GM21447 (cell line): ENCODE results near the gene ITGB2.

ENCODE experiments used
- ATAC-seq: cut with Tn5 transposase; IDR thresholded peaks from one replicate; pipeline ENCODE4 v1.9.1; 2021; ENCODE audit not compliant: unreplicated experiment

Gene ITGB2

DNA sequence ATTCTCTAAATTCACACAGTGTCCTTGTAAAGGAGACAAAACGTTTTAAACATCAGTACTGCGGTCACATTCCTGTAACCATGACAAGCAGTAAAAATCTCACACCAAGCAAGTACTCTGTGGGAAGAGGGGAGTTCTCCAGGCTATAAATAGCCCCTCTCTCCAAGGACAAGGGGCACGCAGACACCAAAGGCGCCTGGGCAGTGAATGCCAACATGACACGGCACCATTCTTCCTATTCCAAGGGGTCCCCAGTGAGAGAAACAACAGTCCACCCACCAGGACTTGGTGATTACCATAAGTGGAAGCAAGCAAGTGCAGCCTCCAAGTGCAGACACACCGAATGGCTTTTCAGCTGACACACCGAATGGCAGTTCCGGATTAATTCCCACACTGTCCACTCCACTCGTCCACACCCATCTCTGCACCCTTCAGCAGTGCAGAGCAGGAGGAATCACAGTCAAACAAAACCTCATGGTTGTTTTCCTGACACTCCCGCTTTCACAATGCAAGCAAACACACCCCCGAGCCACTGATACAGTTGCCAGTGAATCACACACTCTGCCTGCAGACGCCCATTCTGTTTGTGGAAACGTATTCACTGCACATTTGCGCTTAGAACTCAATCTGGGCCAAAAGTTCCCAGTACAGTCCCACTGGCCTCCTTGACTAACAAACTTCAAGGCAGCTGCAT lies 49.0 kb downstream of the ITGB2 start:
- ATAC-seq: no peak

DNA sequence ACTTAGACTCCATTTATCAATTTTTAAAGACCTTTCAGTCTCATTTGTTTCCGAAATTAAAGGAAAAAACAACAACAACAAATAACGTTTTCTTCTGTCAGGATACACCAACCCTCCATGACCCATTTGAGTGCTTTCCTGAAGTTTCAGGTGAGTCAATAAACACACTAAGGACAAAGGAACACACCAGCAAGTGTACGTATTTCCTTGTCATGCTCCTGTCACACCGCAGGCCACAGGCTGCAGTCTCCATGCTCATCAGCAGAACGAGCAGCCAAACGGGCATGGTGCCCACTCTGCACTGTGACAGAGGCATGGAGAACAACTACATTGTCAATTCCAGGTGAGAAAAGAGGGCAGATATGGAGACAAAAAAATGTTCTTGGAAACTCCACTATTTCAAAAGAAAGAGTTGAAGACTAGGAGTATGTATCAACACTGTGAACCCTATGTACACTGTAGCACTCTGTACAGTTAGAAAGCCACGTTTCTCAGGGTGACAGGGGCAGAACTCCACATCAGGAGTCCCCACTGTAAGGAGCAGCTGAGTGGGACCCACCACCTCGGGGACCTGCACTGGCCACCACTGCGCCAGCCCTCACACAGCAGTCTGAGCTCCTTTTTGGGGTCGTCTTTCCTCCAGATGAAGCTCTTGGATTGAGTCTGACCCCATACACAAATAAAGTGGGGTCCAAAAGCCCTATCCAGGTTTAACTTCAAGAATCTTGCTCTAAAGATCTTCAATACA lies 49.8 kb downstream of the ITGB2 start:
- ATAC-seq: no peak

DNA sequence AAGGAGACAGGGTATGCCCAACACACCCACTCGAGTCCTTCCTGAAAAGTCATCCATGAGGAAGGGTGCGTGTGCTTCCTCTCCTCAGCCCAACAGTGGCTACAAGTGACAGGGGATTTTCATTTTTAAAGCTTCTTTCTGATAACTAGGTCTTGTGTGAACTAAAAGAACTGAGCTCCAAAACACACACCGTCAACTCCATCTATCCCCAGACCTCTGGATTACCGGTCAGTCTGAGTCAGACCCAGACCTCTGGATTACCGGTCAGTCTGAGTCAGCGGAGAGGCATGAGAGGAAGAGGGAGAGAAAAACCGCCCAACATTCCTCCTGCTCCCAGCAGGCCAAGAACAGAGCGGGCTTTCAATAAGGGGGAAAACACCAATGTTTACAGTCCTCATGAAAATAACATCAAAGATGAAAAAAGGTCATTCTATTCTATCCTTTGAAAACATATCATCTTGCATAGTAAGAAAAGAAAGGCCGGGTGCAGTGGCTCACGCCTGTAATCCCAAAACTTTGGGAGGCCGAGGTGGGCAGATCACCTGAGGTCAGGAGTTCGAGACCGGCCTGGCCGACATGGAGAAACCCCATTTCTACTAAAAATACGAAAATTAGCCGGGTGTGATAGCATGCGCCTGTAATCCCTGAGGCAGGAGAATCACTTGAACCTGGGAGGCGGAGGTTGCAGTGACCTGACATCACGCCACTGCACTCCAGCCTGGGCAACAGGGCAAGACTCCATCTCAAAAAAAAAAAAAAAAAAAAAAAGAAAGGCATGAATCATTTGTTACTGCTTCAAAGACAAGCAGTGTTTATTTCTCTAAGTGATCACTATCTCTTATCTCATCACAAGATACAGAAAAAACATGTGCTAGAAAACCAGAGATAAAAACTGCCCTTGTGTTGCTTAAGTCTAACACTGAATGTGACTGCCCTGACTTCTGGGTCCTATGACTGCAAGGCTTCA lies 50.6 kb downstream of the ITGB2 start:
- no peak for ATAC-seq

DNA sequence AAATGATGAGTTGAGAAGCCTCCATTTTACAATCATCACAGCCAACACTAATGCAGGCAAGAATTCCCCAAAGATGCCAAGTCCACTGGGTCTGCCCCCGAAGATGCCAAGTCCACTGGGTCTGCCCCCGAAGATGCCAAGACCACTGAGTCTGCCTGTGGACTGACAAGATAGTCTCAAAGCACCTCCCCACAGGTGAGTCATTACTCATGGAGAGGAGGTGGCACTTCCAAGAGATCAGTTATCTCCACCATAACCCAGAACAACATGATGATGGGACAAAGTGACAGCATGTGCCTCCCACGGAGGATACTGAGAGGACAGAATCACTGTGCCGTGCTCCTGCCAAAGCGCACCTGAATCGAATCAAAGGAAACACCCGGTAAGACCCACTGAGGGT lies 52.0 kb downstream of the ITGB2 start:
- no peak for ATAC-seq

DNA sequence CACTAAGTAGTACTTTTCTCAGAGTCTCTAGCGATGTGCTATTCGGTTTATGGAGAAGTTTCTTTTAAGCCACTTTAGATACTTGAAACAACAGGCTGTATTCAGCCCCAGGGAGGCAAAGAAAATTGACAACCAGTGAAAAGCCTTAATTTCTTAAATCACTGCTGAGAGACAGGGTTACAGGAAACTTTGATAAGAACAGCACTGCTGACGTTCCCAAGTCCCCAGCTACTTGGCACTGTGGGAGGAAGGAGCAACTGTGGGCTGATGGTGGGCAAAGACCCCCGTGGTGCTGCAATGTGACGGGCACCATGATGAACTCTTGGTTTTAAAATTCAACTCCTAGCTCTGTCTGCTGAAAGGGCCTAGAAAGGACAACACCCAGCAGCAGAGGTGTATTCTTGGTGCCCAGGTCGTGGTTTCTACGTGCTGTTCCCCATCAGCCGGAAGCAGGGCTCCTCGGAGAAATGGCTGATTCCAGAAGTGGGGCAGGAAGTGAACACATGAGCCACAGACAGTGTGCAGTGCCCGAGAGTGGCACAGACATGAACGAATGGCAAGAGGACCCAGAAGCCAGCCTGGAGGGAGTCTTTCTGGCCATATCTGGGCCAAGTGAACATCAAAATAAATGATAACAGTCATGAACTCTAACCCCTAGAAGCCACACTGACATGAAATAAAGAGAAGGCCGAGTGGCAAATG lies 52.5 kb downstream of the ITGB2 start:
- ATAC-seq: no peak

DNA sequence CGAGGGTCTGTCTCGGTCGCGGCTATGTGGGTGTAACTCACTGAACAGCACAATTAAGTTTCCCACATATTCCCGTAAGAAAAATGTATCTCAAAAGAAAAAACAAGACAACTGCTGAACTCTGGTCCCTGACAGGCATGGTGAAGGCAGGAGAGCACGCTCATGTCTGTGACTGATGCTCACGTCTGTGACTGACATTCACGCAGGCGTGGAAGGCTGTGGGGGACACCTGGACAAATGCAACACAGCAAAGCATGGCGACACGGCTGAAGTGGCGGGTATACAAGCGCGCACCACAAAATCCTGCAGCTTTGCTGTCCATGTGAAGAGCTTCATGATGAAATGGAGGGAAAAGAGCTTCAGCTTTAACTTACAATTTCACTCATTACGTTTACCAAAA lies 53.2 kb downstream of the ITGB2 start:
- ATAC-seq: no peak

DNA sequence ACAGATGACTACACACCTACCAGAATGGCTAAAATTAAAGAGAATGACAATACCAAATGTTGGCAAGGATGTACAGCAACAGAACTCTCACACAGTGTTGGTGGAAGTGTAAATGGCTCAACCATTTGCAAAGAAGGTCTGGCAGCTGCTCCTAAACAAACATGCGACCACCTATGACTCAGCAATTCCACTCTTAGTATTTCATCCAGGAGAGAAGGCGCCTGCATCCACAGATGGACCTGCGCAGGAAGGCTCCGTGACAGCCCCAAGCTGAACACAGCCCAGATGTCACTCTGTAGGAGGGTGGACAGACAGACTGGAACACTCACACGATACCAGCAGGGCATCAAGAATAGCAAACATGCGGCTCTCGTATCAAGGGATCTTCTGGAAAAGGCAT lies 53.9 kb downstream of the ITGB2 start:
- ATAC-seq: no peak

DNA sequence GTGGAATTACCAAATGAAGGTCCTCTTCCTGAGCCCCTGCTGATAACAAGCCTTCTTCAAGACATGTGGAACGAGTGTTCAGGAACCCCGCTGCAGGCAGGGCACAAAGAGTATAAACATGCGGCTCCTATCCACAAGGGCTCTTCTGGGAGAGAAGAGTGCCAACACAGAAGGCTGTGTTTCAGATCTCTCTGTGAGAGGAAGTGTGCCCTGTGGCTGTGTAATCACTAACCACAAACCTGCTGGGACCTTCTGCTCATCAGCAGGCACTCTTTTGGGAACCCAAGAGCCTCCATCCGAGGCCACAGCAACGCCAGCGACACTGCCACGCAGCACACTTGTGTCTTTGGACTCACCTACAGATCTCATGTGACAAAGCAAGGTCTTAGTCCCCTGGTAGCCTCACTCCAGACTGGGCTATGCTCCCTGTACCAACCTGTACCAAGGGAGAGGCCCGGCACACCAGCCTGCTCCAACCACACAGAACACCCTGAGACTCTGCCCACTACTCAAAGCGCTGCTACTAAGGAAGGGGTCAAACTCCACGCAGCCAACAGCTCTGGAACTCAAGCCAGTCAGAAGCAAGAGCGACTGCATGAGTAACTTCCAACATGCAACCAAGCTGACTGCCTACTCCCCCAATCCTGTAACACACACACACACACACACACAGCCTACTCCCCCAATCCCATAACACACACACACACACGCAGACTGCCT lies 55.0 kb downstream of the ITGB2 start:
- ATAC-seq: no peak

DNA sequence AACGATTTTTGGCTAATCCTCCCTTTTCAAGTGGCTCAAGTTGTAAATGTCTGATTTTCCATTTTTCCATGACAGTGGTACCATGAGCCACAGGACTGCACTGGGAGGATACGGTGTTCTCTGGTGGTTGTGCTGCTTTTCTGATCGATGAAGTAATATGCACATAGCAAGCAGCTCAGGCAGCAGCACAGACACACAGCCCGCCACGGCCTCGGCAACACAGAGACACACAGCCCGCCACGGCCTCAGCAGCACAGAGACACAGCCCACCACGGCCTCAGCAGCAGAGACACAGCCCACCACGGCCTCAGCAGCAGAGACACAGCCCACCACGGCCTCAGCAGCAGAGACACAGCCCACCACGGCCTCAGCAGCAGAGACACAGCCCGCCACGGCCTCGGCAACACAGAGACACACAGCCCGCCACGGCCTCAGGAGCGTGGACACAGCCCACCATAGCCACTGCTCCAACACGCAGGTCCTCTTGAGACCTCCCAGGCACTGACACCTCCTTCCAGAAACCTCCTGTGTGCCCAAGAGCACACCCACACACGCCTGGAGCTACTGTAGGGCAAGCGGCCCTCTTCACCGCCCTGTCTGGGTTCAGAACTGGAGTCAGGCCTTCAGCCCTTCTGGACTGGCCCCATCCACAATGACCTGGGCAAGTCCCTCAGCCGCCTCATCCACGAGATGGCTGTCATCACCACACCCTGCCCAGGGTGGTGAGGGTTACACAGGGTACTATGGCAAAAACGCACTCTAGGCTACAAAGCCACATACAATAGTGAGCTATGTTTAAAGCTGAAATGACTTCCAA lies 57.6 kb downstream of the ITGB2 start:
- ATAC-seq: no peak

DNA sequence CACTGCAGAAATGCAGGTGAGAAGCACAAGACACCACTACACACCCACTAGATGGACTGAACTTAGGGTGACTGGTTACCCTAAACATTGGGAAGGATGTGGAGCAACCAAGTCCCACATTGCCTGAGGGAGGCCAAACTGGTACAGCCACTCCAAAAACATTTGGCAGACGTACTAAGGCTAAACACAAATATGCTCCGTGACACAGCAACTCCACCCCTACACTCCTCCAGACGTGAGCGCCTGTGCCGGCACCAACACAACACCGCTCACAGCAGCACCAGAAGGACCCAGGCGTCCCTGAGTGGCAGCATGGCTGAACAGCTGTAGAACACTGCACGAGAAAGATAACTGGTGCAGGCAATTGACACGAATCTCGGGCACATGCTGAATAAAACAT lies 61.9 kb downstream of the ITGB2 start:
- ATAC-seq: no peak

DNA sequence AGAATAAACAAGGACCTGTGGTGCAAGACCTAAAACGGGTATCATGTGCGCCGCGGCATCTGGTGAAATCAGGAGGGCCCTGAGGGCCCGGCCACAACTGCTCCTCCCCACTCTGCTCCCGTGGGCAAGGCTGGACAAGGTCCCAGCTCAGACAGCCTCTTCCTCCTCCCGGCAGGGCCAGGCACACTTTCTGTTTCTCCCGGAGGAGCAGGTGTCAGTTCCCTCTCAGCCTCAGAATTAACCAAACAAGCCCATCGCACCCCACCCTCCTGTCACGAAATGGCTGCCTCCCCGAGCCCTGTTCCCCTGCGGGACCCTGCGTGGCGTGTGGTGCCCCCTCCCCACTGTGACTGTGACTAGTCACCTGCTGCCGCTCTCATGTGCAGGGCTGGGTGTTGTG lies 62.4 kb downstream of the ITGB2 start:
- no peak for ATAC-seq

DNA sequence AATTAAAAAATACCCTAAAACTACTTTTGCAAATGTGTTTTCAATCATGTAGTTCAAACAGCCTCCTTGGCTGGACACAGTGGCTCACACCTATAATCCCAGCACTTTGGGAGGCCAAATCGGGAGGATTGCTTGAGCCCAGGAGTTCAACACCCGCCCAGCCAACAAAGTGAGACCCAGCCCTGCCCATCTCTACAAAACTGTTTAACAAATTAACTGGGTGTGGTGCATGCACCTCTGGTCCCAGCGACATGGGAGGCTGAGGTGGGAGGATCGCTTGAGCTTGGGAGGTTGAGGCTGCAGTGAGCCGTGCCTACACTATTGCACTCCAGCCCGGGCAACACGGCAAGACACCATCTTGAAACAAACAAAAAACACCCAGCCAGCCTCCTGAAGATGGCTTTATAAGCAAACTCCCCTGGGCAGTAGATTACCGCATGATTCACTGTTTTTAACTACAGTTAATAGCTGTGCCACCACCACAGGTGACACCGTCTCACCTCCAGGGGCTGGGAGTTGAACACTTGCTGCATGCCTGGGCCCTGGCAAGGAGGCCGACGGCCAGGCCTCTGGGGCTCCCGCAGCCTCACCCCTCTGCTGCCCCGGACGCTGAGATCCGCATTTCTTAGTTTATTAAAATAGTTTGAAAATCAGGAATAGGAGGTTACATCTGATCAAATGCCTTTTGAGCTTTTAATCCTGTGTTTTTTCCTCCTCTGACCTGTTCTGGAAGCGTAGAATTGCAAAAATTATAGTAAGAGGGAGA lies 63.4 kb downstream of the ITGB2 start:
- ATAC-seq: no peak

DNA sequence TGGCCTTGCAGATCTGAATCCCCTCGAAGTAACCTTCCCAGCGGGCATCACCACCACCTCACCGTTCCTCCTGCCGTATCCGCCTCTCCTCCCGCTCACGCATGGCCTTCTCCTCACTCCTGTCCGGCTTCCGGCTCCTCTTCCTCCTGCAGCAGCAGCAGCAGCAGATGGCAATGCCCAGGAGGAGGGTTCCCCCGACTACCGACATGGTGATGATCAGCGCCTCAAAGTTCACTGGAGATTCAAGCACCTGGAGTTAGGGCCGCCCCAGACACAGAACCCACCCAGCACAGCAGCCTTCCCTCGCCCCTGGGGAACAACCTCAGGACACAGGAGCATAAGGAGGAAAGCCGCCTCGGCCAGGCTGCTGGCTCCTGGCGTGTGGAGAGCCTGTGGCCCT lies 64.6 kb downstream of the ITGB2 start:
- no peak for ATAC-seq

DNA sequence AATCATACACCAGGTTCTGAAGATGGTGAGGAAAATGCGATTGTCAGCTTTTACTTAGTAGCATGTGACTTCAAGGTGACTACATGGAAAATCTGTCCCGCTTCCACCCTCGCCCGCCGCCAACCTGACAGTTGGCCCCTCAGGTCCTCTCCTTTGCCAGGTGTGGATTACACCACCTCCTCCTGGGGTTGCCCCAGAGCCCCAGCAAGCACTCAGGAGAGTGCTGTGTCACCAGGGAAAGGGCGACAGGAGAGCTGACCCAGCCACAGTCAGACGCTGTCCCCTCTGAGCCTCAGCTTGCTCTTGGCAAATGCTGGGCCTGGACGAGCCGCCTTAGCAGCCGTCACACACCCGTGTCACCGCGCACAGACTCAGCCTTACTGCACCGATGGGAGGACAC lies 65.1 kb downstream of the ITGB2 start:
- ATAC-seq: no peak

DNA sequence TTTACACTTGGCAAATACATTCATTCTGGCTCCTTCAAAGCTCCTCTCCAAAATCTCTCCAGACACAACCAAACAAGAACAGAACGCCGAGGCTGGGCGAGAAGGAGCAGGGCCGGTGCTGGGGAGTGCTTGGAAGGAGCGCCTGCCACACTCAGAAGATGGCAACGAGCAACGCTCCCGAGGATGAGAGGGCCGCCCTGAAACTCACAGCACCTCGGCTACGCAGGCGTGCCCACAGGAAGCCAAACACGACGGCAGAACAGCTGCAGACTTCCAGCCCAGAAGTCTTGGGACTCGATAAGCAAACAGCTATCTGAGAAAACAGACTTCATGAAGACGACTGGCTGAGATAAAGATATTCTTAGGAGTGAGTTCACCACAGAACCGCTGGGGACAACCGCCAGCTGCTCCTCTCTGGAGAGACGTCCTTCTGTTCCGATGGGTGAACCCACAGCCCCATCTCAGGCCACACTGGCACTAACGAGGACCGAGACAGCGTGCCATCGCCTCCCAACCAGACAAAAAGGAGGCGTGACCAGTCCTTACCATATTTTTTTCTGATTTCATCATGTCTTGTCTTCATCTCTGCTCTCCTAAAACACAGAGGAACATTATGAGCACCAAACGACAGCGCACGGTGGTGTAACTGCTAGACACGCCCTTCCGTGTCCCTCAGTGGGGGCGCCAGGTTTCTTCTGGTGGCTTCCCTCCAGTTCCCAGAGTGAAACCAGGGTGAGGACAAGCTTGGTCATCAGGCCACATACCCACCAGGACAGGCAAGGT lies 65.8 kb downstream of the ITGB2 start:
- ATAC-seq: no peak

DNA sequence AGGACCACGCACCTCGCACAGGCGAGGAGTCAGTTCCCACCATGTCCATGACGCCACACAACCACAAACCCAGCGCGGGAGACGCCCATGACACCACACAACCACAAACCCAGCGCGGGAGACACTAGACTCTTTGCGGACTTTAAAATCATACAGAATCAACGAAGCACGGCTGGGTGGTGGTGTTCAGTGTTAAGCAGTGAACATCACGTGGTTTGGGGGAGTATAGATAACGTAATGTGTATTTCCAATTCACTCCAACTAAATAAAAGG lies 66.4 kb downstream of the ITGB2 start:
- no peak for ATAC-seq

DNA sequence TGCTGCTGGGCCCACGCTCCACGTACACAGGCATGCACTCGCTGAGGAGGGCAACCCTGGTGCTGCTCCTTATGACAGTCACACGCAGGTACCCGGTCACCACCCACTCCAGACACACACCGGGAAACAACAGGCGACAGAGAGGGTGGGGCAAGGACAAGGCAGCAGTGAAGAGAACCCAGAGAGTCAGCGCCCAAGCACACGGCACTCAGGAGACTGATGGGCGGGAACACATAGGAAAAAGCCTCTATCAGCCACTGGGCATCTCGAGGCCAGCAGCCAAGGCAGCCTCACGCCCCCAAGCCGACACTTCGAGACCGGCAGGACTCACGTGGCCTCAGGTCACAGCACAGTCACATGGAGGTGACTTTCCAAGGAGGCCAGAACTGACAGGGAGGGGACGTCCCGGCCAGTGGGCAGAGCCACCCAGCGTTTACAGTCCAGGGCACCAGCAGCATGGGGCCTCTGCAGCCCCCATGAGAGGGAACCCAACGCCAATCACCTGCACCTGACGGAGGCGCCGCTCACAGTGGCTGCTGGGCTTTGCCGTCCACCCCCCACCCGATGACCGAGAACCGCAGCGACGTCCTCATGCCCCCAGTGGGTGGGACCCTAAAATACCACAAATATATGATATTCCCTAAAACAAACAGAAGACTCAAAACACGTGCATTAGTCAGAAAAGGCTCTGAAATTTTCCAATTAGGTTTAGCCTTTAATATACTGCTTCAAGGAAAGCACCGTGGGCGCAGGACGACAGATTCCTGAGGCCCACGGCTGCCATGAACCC lies 66.9 kb downstream of the ITGB2 start:
- ATAC-seq: no peak
